ENCODE measurements around the gene SNTG2.

SNTG2 gene

DNA sequence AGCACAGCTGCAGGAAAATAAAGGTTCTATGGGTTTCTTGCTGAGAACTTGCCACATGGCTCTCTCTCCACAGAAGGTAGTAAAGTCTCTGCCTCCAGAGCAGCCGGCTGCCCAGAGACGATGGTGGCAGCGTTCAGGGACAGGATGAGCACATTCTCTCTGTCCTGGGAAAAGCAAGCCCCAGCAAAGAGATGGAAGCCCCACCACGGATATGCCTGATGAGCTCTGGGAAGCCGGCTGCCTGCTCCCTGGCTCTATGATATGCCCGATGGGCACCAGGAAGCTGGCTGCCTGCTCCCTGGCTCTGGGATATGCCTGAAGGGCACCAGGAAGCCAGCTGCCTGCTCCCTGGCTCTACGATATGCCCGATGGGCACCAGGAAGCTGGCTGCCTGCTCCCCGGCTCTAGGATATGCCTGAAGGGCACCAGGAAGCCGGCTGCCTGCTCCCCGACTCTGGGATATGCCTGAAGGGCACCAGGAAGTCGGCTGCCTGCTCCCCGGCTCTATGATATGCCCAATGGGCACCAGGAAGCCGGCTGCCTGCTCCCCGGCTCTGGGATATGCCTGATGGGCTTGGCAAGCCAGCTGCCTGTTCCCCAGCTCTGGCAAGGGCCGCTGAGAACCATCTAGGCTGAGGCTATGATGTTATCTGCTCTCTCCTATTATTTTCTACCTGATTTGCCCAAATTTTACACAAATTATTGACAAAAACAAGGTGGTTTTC lies 21.5 kb upstream of the SNTG2 start:
- no peak for DNase-seq

DNA sequence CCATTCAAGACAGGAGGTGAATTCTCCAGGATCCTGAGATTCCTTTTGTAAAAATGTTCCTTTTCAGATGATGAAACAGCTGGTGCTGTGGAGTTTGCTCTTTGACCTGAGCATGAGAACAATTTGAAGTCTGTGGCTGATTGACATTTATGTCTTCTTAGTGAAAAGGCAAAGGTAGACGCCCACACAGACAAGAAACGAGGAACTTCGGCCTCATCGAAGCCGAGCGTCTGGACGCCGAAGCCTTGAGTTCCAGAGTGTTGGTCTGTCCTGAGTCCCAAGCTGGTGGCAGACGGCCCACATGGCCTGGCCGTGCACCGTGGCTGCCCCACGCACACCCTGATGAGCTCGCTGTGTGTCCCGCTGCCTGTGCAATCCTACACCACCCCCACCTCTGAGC lies 20.7 kb upstream of the SNTG2 start:
- no peak for DNase-seq

DNA sequence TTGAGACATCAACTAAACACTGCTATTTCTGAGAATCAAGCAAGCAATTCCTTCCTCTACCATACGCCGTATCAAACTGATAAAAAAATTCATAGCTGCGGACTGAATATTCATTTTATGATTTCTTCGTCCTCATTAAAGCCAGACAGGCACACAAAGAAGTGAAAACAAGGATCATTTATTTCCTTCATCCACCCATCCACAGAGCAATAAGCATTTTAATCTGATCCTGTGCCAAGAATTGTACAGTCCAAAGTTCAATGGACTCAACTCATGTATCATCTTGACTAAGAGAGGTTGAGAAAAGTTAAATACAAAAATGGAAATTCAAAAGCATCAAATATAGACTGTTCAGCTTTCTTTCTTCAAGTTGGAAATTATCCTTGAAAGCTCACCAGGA lies 19.7 kb upstream of the SNTG2 start:
- no peak for DNase-seq

DNA sequence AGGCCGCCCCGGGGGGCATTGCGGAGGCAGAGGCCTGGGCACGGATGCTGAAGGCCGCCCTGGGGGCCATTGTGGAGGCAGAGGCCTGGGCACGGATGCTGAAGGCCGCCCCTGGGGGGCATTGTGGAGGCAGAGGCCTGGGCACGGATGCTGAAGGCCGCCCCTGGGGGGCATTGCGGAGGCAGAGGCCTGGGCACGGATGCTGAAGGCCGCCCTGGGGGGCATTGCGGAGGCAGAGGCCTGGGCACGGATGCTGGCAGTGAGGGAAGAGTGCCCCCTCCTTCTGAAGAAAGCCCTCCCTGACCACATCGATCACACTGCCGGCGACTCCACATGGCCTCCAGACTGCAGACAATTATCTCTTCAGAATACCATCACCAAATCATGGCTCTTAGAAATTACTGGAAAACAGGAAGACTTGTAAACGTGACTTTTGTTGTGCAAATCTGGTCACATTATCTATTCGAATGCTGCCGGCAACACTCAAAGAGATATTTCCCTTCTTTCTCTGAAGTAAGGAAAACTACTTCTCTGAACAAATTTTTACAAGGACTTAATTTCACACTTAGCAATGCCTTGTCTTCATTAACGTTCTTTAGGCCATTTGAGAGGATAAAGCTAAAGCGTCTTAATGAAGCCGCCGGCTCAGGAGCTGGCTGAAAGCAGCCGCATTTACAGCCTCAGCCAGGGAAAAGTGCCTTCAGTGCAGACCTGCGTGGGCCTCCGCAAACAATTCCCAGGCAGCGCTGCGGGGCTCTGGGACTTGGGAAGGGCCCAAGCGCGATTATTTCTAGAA lies 18.1 kb upstream of the SNTG2 start:
- no peak for DNase-seq

DNA sequence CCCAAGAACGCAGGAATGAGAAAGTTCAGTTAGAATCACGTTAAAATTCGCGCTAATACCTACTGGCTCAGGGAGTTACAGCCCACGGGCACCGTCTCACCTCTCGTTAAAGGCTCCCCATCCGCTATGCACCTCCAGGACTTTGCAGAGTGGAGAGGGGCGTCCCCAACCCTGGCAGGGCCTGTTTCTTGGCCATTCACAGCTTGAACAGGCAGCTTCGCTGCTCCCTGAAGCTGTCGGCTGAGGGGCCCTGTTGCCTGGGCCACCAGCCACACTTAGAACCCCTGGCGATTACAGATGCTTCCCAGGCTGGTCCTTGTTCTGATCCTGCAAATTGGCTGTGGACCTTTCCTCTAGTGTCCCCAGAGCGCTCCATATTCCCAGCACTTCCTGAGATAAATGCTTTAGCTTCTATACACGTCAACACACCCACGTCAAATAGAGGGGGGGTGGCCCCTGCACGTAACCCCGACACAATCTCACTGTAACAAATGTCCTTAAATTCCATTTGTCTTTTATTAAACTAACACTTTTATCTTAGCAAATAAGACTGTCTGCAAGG lies 16.8 kb upstream of the SNTG2 start:
- no peak for DNase-seq

DNA sequence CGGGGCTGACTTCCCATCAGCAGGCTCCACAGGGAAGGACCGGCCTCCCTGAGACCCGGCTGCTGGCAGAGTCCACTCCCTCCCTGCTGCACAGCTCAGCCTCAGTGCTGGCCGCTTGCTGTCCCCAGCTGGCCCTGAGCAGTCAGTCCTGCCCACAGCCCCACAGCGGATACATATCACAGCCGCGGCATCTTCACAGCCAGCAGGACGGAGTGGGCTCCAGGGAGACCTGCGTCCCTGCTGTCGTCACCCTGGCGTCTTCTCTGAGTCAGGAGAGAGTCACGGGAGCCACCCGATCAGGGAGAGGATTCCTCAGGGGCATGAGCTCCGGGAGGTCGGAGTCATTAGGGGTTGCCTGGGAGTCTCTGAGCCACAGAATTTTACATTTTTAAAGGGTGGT lies 13.1 kb upstream of the SNTG2 start:
- no peak for DNase-seq

DNA sequence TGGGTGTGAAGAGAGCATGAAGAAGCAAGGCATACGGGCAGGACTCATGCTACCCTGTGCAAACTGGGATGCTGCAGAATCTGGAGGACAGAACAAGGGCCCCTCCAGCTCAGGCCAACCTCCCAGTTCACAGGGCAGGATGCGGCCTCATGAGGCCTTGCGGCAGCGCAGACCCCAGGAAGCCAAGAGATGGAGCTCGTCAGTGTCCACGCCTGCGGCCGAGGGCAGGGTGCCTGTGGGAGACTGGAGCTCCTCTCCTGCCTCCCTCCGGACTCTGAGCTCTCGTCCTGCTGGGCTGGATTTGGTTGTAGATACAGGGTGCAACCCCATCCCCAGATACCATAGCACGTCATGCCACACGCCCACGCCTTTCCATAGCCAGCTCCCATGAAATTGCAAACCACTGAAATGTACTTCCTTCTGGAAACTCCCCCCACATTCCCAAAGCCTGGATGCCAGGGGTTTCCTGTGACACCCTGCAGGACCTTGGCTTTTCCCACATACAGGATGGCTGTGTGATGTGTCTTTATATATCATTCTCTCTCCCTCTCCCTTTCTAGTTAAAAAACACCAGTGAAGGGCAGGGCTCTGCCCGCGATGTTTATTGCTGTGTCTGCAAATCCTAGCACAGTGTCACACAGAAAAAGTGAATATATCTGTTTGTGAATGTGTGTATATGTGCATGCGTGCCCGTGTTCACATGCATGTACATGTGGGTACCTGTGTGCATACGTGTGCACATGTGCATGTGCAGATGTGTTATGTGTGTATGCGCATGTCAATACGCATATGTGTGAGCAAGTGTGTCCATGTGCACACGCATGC lies 12.3 kb upstream of the SNTG2 start:
- DNase-seq: no peak

DNA sequence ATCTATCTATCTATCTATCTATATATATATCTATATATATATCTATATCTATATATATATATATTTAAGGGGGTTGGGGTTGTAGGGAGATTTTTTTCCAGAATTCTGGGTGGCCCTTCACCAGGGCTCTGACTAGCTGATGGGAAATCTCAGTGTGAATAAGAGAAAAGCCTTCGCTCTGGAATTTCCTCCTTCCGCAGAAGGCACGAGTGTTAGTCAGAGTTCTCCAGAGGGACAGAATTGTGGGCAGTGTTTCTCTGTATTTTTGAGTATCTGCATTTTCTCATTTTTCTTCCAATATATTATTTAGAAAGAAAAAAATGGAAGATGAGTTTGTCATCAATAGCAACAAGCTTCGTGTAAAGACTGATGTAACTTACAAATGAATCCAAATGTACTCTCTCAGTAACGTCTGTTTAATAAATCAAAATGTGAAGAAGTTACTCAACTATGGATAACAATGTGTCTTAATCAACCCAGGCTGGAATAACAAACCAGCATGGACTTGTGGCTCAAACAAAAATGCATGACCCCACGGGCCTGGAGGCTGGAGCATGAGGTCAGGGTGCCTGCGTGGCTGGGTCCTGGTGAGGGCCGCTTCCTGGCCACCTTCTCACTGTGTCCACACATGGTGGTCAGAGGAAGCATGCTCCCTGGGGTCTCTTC lies 10.6 kb upstream of the SNTG2 start:
- no peak for DNase-seq

DNA sequence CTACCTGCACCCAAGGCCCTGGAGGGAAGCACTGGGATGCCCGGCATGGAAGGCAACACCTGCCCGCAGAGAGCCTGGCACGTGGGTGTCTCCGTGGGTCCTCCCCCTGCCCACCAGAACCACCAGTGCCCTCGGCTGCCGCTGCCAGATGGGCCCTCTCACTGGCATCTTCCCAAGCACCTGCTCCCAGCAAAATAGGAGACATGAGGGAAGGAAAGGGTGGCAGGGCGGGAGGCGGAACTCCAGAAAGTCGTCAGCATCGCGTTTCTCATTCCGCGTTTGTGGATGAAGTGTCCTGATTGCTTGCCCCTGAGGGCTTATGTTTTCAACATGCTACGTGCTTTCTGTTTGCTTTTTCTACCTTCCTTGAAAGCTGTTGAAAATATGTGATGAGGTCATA lies 8.8 kb upstream of the SNTG2 start:
- no peak for DNase-seq

DNA sequence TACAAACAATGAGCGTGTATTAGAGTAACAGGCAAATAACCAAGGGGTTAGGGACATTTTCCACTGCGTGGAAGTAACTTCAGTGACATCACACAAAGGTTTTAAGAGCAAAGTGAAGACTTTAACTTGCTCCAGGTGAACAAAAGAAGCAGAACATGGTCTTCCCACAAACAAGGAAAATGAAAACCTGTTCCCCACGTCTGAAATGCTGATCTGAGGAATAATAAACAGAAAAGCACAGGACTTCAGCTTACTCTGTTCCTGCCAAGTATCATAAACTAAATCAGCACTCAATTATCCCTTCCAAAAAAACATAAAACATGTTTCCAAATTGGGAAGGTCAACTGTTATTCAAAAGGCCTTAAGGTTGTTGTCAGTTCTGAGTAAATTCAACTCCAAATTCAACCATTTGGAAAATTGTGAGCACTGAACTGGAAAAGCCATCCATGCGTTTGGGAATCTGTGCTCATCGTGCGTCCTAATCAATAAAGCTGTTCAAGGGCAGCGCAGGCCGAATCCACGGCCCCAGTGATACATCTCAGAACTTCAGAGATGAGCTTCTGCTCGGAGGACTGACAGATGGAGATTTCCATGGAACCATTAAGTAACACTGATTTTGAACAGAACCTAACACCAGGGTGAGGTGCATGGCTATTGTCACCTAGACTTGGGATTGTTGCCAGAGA lies 7.7 kb upstream of the SNTG2 start:
- no peak for DNase-seq

DNA sequence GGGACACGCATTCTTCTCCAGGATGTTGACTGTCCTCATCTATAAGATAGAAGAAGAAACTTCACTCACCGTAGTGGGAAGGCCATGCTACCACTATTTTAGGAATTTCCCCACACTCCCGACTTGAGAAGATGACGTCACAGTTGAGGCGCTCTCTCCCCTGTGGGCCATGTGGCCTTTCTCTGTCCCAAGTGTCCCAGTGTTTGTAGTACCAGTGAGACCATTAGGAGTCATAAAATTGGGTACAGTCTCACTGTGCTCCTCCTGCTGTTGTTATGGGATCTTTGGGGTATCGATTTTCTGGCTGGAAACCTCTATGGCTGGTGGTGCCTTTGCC lies 7.2 kb upstream of the SNTG2 start:
- no peak for DNase-seq

DNA sequence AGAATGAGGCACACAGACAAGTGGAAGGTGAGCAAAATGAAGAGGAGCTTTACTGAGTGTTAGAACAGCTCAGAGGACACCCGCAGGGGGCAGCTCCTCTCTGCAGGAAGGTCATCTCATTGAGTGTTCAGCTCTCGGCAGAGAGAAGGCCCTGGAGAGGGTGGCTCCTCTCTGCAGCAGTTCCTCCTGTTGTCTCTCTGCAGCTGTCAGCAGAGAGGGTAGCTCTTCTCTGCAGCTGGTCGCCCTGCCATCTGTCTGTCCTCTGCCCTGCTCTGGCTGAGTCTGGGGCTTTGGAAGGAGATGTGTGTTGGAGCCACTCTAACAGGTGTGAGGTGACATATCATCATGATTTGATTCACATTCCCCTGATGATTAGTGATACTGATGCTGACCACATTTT lies 6.8 kb upstream of the SNTG2 start:
- no peak for DNase-seq

DNA sequence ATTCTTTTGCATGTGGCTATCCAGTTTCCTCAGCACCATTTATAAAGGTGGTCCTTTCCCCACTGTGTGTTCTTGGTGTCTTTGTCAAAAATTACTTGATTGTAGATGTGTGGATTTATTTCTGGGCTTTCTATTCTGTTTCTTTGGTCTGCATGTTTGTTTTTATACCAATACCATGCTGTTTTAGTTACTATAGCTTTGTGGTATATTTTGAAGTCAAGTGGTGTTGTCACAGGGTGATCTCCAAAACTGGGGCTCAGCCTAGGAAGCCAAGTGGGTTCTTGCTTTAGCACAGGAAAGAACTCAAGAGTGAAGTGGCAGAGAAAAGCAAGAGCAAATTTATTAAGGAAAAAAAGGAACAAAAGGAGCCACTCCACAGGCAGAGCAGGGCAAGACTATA lies 6.0 kb upstream of the SNTG2 start:
- no peak for DNase-seq

DNA sequence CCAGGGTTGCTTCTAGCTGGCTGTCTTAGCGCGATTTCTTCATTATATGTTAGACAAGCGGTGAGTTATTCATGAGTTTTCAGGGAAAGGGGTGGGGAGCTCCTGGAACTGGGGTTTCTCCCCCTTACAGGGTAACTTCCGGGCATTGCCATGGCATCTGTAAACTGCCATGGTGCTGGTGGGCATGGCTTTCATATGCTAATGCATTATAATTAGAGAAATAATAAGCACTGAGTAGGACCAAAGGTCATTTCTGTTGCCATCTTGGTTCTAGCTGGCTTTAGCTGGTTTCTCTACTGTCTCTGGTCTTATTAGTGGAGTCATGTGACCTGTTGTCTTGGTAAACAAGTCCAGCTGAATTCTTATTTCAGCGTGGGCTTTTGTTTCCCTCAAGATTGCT lies 5.5 kb upstream of the SNTG2 start:
- no peak for DNase-seq

DNA sequence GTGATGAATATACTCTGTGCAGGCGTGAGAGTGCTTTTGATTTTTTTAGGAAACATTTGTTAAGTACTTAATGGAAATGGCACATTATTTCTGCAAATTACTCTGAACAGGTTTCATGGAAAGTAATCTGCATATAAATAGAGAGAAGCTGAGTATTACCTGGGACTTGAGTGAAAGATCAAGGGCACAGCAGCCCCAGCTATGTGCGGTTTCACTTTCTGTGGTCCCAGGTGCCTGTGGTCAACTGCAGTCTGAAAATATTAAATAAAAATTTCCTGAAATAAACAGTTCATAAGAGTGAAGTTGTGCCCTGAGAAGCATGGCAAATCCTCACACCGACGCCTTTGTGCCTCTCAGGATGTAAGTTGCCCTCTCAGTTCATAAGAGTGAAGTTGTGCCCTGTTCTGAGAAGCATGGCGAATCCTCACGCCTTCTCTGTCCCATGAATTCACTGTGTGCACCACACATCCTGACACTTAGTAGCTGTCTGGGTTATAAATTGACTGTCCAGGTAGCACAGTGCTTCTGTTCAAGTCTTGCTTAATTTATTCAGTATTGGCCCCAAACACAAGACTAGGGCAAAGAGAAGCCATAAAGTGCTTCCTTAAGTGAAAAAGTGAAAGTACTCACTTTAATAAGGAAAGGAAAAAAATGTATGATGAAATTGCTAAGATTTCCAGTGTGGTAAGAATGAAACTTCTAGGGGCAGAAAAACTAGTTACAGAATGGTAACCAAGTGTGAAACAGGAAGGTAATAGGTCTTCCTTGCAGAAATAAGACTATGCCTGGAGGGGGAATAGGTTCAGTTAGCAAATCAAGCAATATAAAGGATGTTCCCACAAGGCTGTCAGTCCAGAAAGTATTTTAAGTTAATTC lies 4.3 kb upstream of the SNTG2 start:
- DNase-seq: no peak

DNA sequence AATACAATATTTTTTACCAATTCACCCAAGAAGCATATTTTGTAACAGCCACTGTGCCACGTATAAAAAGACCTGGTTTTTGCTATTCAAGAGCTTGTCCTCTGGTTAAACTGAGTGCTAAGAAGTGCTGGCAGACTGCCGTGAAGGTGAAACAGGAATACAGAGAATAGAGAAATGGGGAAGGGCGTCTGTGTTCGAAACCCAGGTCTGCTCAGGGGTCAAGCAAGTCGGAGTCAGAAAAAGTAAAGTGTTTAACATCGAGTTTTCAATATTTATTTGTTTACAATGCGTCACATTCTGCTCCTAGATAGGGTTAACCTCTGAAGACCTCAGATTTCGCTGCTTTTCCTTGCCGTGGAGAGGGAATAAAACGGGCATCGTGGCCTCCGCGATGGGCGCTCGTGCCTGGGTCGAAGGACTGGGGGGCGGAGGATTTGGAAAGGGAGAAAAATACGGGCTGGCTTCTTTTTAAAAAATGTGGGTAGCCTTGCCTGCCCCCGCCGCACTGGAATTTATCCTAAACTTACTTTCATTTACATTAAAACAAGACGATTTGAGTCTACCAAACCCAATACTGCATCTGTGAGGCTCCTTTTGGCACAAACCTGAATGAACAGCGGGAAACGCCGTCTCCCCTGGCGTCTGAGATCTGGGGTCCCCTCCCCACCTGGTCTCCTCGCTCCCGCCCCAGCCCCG lies 1.1 kb upstream of the SNTG2 start:
- no peak for DNase-seq

DNA sequence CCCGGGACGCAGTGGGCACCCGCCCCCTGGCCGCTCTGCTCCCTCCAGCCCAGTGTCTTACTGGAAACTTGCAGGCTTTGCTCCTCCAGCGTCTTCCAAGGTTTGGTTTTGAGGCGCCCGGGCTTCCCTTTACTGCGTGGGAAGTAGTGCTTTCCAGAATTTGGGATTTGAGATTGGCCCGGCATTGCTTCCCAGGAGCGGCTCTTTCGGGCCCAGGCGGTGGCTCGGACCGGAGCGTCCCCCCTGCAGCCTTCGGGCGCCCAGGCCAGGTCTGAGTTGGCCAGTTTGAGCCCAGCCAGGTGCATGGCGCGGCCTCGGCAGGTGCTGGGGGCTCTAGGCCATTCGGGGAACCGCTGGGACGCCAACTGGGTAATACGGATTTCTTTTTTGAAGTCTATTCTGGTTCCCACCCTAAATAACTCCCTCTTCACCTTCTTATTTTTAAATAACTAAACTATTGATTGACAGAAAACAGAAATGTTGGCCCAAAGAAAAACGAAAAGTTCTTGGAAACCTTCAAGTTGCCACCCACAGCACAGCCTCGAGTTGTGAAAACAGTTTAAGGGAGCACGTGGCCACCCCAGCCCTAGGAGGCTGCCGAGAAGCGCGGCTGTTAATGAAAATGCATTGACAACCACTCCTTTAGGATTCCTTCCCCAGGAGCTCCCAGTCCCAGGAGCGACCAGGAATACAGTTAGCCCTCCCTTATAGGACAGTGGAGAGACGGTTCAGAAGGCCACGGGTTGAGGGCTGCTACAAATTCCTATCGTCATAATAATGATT lies 766 bp downstream of the SNTG2 start:
- DNase-seq: no peak

DNA sequence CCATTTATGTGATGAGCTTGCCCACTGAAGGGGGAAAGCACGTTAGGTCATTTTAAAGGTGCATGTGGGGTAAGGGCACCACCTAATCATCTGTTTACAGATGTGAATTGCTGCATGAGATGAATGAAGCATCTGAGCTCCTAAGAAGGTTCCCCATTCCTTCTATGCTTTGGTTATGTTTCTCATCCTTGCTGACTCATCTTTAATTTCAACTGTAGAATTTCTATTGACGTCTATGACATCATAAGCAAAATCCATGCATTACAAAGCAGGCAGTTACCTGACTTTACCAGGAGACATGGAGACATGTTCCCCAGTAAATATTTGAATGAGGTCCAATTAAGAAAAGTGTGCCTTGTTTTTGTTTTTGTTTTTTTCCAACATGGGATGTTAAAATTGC lies 2.8 kb downstream of the SNTG2 start:
- DNase-seq: no peak

DNA sequence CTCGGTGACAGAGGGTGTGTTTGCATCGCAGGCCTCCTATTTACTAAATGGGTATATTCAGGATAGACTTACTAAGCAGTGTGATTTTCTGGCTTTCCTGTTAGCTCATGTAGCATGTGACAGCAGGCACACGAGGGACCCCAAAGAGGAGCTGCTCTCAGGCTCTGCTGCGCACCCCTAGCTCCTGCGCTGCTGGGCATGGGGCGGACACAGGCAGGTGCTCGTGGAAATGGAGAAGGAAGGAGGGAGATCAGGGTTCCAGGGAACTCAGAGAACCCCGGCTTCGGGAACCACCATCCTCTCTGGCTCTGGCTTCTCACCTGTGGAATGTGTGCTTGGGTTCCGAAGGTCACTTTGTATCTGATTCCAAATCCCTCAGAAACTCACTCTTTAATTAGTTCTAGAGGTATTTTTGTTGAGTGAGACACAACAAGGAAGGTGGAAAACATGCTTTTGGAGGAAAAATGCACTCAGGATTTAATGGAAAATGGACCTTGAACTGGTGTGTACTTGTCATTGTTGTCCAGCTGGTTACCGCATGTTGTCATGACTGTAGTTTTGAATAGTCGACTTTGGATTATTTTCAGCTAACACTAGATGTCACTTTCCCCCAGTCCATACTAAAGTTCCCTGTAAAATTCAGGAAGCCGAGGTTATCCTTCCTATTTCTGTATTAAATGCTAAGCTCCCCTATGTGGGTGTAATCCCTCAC lies 3.5 kb downstream of the SNTG2 start:
- no peak for DNase-seq

Measured in stimulated activated CD8-positive, alpha-beta memory T cell treated with anti-CD3 and anti-CD28 coated beads, Interleukin-4, amount 100 ng/mL, for 48 hours (primary cell).